Heart left ventricle (tissue), 16 donors: Measurements from ENCODE around the gene SNRPA1. TPM values are rescaled to one million over a fixed set of nuclear protein-coding genes. Genes with fewer than 3 reads are reported as not detected.

Experiments
- ATAC-seq, 4 donors: fragments of 200-7000 bp; cut with Tn5 transposase; one replicate each; pipeline ENCODE4 v1.9.1; 2020 to 2022; ENCODE audit warnings: moderate library complexity in 4 of 4, mild to moderate bottlenecking in 3 of 4, moderate number of reproducible peaks in 1 of 4
- DNase-seq, 5 donors: peaks; one replicate each; pipeline ENCODE4 v3.0.0-alpha.2; 2020
- H3K27ac ChIP-seq, 12 donors: fragments of 200-600 bp; sonication (generic) in 4 of 12; one replicate each; pipeline versions ENCODE4 v1.5.0 to v1.8.0; 2016 to 2022; ENCODE audit warnings: mild to moderate bottlenecking in 2 of 12
- H3K27me3 ChIP-seq, 9 donors: fragments of 200-600 bp; sonication (generic) in 2 of 9; one replicate each; pipeline versions ENCODE4 v1.5.1 to v1.8.0; 2016 to 2022; ENCODE audit warnings: mild to moderate bottlenecking in 3 of 9
- H3K36me3 ChIP-seq, 9 donors: fragments of 200-600 bp; sonication (generic) in 2 of 9; one replicate each; pipeline versions ENCODE4 v1.5.0 to v1.8.0; 2018 to 2022; ENCODE audit warnings: mild to moderate bottlenecking in 2 of 9
- H3K4me1 ChIP-seq, 12 donors: fragments of 200-600 bp; sonication (generic) in 4 of 12; one replicate each; pipeline versions ENCODE4 v1.5.0 to v1.8.0; 2016 to 2022; ENCODE audit warnings: mild to moderate bottlenecking in 3 of 12
- H3K4me3 ChIP-seq, 12 donors: fragments of 200-600 bp; sonication (generic) in 4 of 12; one replicate each; pipeline versions ENCODE4 v1.5.0 to v1.8.0; 2017 to 2022; ENCODE audit warnings: mild to moderate bottlenecking in 9 of 12, moderate library complexity in 4 of 12
- H3K9me3 ChIP-seq, 12 donors: fragments of 200-600 bp; sonication (generic) in 4 of 12; one replicate each; pipeline versions ENCODE4 v1.5.0 to v1.8.0; 2016 to 2022; ENCODE audit warnings: mild to moderate bottlenecking in 1 of 12
- CTCF ChIP-seq, 12 donors: fragments of 200-600 bp; sonication (generic) in 4 of 12; IDR thresholded peaks; one replicate each; pipeline versions ENCODE4 v1.5.0 to v1.8.0; 2018 to 2022; ENCODE audit warnings: antibody characterized with exemption in 12 of 12, mild to moderate bottlenecking in 5 of 12
- POLR2A ChIP-seq, 2 donors: fragments of 450-650 bp; IDR thresholded peaks; one replicate each; pipeline ENCODE4 v1.6.1; 2017; ENCODE audit warnings: antibody characterized with exemption in 2 of 2, mild to moderate bottlenecking in 2 of 2, moderate library complexity in 2 of 2
- WGBS, 4 donors: extraction: QIAGEN DNeasy Blood & Tissue Kit in 2 of 4; methylation state at CpG; one replicate each; pipeline versions ENCODE4 v1.1.5 to v1.1.7; 2013 to 2018; 5-methylcytosine and 5-hydroxymethylcytosine counted together
- intact Hi-C, 10 donors: fragments of 100-400 bp; cut with DNase I; formaldehyde crosslinking; loops; one replicate each; pipeline versions ENCODE4 v1.11.1 to v1.14.2; 2022
- polyA plus RNA-seq, 2 donors: library from polyadenylated mRNA; stranded (reverse); fragments of 200-250 nt; gene quantifications; one replicate each; pipeline ENCODE4 v1.2.3, GENCODE V29; 2013
- total RNA-seq, 9 donors: library from RNA; depleted of rRNA in 2 of 9; stranded (reverse); fragments of >200 nt in 2 of 9; fragmentation: NEBNext Ultra II Directional in 3 of 9; extraction: Animal tissue kit (Norgen Biotek cat#: 25700) in 3 of 9; gene quantifications; one replicate each; pipeline versions ENCODE4 v1.1.0 to v1.2.4, GENCODE V29; 2016 to 2023
- donor health status: ischemic (EF 13 %, LVEDD 7.1; RV severe dilation, severe dysfunction).
- donor health status: healthy with polysubstance abuse.
- donor health status: DM: no; HTN: yes; CAD: no.
- donor health status: DM: no; HTN: no; CAD: no.
- donor health status: ischemic (EF 25% LVEDD 6.9; RV normal size, moderate dysfunction).
- donor health status: ischemic (EF 25% LVEDD 5.7; RV mildly dilated, moderate dysfunction).
- donor health status: healthy.
- donor health status: DM: yes; HTN: yes; CAD: no.
- donor health status: ischemic (EF 35%, LVEDD 5.7; RV mildly dilated, moderate dysfunction).
- donor health status: nonischemic (EF 11% LVEDD 7.7; RV severe dilation, severe dysfunction).
- donor health status: DM: yes; HTN: yes; CAD: no.
- donor health status: PGD.
- donor health status: ischemic (EF 29% LVEDD 5.4; RV normal size, mild dysfunction).
- donor health status: nonischemic (EF 23%, LVEDD 6.1; RV moderate dilation, normal function).

Gene SNRPA1
- total and polyA plus RNA-seq, 11 donors: 17.6 to 57.8 (median 30.2) TPM

GRCh38 chr15:101242160-101242998 is 52.7 kb downstream of the SNRPA1 start:
- DNase-seq: peak in 2 of 5 donors; percentile 37 to 66
- 43 to 51% (median 48%) methylated on average over 8 to 12 of the region's 12 CpGs for WGBS, 4 donors
- peak; percentile 19 to 67 (median 50) for ATAC-seq
- Histone ChIP-seq H3K4me3 (peak overlapping the region in 3 of 12 donors; percentile 1 to 40 (median 13)), H3K36me3 (peaks cover 0 to 7% (median 0%) of the 10 kb centered on the region in 9 donors), H3K9me3 (no peaks in the 10 kb centered on the region), H3K4me1 (peaks cover 0 to 100% (median 66%) of the 10 kb centered on the region in 12 donors), H3K27ac (peak overlapping the region in 10 of 12 donors; percentile 5 to 70 (median 26)), H3K27me3 (no peaks in the 10 kb centered on the region)
- TF ChIP-seq CTCF (IDR thresholded peaks at IDR 0.05) (no peak), POLR2A (IDR thresholded peaks at IDR 0.05) (no peak)
- intact Hi-C loops: loop anchor here in 6 of 10 donors (5.0 to 10.0 kb wide), 5 partner anchors 35 to 58 kb away; no protein-coding TSS in a partner anchor

- Histone ChIP-seq H3K9me3 (no peaks in the 10 kb centered on the region), H3K27ac (peak overlapping the region in 3 of 12 donors; percentile 14 to 69 (median 16)), H3K4me1 (peaks cover 0 to 93% (median 49%) of the 10 kb centered on the region in 12 donors), H3K4me3 (no peak overlapping the region), H3K36me3 (peaks cover 0 to 5% (median 0%) of the 10 kb centered on the region in 9 donors), H3K27me3 (no peaks in the 10 kb centered on the region)
- no peak for DNase-seq
- peak; percentile 46 to 79 (median 76) for ATAC-seq
- intact Hi-C loops: loop anchor here in 6 of 10 donors (5.0 to 10.0 kb wide), 5 partner anchors 33 to 56 kb away; no protein-coding TSS in a partner anchor
- WGBS, 4 donors: 46 to 74% (median 59%) methylated on average over 5 of the region's 5 CpGs
- TF ChIP-seq CTCF (IDR thresholded peaks at IDR 0.05): no peak
- no peak for TF ChIP-seq POLR2A (IDR thresholded peaks at IDR 0.05)
Observed at GRCh38 chr15:101240358-101240757, 54.7 kb downstream of the SNRPA1 start.

GRCh38 chr15:101239724-101240136 is 55.3 kb downstream of the SNRPA1 start:
- ATAC-seq: no peak
- TF ChIP-seq CTCF (IDR thresholded peaks at IDR 0.05) (no peak), POLR2A (IDR thresholded peaks at IDR 0.05) (no peak)
- H3K27ac ChIP-seq: peak overlapping the region in 3 of 12 donors; percentile 14 to 69 (median 16)
- H3K4me1 ChIP-seq: peaks cover 0 to 87% (median 45%) of the 10 kb centered on the region in 12 donors
- peaks cover 0 to 11% (median 5%) of the 10 kb centered on the region in 9 donors for H3K36me3 ChIP-seq
- 68 to 89% (median 73%) methylated on average over 6 of the region's 6 CpGs for WGBS, 4 donors
- no peak overlapping the region for H3K4me3 ChIP-seq
- no peaks in the 10 kb centered on the region for H3K9me3 ChIP-seq
- intact Hi-C loops: loop anchor here in 6 of 10 donors (5.0 to 10.0 kb wide), 5 partner anchors 32 to 55 kb away; no protein-coding TSS in a partner anchor
- H3K27me3 ChIP-seq: no peaks in the 10 kb centered on the region
- no peak for DNase-seq

- peak overlapping the region in 1 of 12 donors; percentile 77 for H3K27ac ChIP-seq
- DNase-seq (no peak), ATAC-seq (peak in 2 of 4 donors; percentile 27 to 55)
- no peak overlapping the region for H3K4me3 ChIP-seq
- H3K4me1 ChIP-seq: peaks cover 0 to 86% (median 34%) of the 10 kb centered on the region in 12 donors
- H3K9me3 ChIP-seq: no peaks in the 10 kb centered on the region
- H3K27me3 ChIP-seq: no peaks in the 10 kb centered on the region
- WGBS, 4 donors: 85 to 92% (median 86%) methylated on average over 12 of the region's 12 CpGs
- intact Hi-C loops: no loop called here
- peaks cover 0 to 36% (median 21%) of the 10 kb centered on the region in 9 donors for H3K36me3 ChIP-seq
- TF ChIP-seq POLR2A (IDR thresholded peaks at IDR 0.05): no peak
- no peak for TF ChIP-seq CTCF (IDR thresholded peaks at IDR 0.05)
Observed at GRCh38 chr15:101237251-101237650, 57.8 kb downstream of the SNRPA1 start.
